ENCODE measurements around the gene SYPL2.

SYPL2 gene

DNA sequence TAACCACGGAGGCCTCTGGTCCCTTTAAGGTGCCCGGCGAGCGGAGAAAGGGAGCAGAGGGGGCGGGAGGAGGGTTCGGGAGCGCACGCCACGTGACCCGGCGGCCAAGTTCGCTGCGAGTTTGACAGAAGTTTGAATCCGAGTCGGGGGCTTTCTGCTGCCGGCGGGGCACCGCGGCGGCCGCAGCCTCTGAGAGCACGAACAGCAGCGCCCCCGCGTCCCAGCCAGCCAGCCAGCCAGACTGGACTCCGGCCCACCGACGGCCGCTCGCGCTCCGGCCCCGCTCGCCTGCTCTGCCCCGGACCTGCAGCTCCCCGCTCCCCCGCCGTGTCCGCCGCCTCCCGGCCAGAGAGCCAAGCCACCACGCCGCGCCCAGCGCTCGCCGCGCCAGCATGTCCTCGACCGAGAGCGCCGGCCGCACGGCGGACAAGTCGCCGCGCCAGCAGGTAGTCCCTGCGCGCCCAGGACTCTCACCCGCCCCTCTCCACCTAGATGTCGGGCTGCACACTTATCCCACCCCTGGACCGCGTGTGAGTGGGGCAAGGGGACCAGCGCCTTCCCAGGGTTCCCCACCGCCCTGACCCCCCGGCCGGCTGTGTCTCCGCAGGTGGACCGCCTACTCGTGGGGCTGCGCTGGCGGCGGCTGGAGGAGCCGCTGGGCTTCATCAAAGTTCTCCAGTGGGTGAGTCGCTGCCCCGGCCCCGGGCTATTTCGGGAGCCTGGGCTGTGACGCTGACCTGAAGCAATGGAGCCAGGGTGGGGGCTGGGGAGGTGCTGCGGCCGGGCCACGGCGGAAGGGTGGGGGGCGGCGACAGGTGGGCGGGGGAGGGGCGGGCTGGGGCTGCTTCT is at the start of gene SYPL2:
SYPL2 (plus strand) TSS at position 95 of the 849 bp plus-strand sequence; CDS start at position 393, 298 bp downstream.
- TF ChIP-seq, protein P1, sequence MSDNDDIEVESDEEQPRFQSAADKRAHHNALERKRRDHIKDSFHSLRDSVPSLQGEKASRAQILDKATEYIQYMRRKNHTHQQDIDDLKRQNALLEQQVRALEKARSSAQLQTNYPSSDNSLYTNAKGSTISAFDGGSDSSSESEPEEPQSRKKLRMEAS (IDR thresholded peaks at IDR 0.05) = peak; percentile 56; the same call in 1 of the 2 replicates
- TF ChIP-seq, protein P2, sequence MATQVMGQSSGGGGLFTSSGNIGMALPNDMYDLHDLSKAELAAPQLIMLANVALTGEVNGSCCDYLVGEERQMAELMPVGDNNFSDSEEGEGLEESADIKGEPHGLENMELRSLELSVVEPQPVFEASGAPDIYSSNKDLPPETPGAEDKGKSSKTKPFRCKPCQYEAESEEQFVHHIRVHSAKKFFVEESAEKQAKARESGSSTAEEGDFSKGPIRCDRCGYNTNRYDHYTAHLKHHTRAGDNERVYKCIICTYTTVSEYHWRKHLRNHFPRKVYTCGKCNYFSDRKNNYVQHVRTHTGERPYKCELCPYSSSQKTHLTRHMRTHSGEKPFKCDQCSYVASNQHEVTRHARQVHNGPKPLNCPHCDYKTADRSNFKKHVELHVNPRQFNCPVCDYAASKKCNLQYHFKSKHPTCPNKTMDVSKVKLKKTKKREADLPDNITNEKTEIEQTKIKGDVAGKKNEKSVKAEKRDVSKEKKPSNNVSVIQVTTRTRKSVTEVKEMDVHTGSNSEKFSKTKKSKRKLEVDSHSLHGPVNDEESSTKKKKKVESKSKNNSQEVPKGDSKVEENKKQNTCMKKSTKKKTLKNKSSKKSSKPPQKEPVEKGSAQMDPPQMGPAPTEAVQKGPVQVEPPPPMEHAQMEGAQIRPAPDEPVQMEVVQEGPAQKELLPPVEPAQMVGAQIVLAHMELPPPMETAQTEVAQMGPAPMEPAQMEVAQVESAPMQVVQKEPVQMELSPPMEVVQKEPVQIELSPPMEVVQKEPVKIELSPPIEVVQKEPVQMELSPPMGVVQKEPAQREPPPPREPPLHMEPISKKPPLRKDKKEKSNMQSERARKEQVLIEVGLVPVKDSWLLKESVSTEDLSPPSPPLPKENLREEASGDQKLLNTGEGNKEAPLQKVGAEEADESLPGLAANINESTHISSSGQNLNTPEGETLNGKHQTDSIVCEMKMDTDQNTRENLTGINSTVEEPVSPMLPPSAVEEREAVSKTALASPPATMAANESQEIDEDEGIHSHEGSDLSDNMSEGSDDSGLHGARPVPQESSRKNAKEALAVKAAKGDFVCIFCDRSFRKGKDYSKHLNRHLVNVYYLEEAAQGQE (IDR thresholded peaks at IDR 0.05; ENCODE audit: low read depth) = no peak
- TF ChIP-seq TEAD4 (IDR thresholded peaks at IDR 0.05) = no peak
- TF ChIP-seq TCF12 (IDR thresholded peaks at IDR 0.05; ENCODE audit: low read depth) = no peak
- TF ChIP-seq, protein P3, sequence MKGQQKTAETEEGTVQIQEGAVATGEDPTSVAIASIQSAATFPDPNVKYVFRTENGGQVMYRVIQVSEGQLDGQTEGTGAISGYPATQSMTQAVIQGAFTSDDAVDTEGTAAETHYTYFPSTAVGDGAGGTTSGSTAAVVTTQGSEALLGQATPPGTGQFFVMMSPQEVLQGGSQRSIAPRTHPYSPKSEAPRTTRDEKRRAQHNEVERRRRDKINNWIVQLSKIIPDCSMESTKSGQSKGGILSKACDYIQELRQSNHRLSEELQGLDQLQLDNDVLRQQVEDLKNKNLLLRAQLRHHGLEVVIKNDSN (IDR thresholded peaks at IDR 0.05) = peak; percentile 92

DNA sequence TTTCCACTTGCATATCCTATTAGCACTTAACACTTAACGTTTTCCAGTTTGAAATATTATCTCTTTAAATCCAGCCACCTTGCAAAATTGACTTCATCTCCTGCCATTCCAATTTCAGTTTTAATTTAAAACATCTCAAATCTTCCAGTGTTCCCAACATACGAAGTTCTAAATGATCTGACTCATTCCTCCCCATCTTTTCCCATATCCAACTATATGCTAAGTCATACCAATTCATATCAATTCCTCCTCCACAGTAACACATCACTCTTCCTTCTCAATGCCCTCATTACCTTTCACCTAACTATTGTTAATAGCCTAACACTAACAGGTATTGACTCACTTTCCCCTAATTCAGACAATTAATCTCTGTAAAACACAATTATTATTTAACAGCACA is 42.8 kb upstream of the SYPL2 start:
- TF ChIP-seq YY1 (IDR thresholded peaks at IDR 0.05; ENCODE audit: low read depth) = no peak
- TF ChIP-seq ZBTB7A (IDR thresholded peaks at IDR 0.05; ENCODE audit: low read depth) = no peak

DNA sequence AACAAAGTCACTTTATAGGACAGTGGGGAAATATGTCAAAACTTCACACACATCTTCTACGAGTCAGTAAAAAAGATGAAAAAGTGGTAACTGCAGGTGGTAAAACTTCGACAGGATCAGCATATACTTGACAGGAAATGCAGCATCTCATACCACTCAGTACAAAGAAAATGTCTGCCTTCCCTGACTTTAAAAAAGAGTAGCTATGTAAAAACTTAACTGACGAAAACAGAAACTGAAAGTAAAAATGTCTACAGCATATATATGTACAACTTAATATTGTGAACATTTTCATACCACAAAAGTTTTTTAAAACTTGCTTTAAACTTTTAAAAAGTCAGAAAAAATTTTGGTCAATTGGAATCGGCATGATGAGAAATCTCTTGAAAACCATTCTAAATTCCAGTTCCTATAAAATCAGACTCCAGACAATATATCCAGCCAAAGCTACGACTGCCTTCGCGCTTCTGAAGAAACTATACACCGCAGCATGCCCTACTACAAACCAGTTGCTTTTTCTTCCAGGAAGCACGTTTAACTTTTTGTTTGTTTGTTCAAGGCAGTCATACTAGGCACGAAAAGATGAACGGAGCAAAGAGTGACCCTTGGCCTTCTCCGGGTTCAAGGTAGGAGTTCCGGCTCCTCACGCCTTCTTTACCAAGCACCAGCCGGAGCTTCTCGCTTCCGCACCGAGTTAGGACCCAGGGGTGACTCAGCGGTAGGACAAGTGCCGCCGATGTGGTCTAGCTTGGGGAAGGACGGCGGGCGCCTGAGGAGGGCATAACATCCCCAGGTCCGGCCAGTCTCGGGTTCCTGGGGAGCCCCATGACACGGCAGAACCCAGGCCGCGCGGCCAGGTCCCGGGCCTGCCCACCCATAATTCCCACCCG is 40.7 kb upstream of the SYPL2 start:
- TF ChIP-seq, protein P2 (IDR thresholded peaks at IDR 0.05; ENCODE audit: low read depth) = no peak
- TF ChIP-seq ZBTB7A (IDR thresholded peaks at IDR 0.05; ENCODE audit: low read depth) (no peak), YY1 (IDR thresholded peaks at IDR 0.05; ENCODE audit: low read depth) (no peak), FOXM1 (IDR thresholded peaks at IDR 0.05; ENCODE audit: borderline replicate concordance, low read depth) (no peak), CEBPB (IDR thresholded peaks at IDR 0.05) (no peak), NFIC (IDR thresholded peaks at IDR 0.05) (no peak), TAF1 (IDR thresholded peaks at IDR 0.05; ENCODE audit: low read depth) (no peak)
- TF ChIP-seq, protein P3 (IDR thresholded peaks at IDR 0.05) = no peak

DNA sequence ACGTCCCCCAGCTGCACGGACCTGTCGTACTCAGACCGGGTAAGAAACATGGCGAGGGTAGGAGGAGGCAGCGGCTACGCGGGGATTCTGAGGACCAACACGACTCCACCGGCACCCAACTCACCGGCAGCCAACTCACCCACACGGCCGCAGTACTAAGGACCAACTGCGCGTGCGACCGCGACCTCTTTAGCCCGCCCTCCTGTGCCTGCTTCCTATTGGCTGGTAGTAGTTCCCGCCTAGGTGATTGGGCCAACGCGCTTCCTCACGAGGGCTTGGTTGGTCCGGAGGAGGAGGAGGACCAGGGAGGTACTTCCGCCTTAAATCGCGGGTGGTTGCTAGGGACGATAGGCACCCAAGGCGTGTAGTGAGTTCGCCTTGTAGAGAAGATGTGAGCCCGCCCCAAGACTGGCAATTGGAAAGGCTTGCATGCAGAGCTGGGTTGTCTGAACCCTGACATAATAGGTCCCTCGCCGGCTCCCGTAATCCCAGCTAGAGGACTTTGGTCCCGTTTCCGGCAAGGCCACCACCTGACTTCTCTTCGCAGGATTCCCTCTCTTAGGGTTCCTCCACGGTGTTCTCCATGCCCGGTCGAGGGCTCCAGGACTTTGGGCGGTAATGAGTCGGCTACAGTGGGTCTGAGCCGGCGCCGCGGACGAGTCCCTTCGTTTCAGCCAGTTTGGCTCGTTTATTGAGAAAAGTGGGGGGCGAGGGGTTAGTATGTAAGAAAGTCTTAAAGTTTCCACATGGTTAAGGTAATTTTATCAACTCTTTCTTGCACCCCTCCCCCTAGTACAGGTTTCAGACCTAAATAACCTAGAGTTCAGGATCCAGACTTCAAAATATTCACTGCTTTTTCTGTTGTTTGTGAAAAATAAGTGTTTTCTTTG is 39.8 kb upstream of the SYPL2 start, which contains the start of gene PSMA5:
PSMA5 (minus strand) TSS at position 168 of the 890 bp plus-strand sequence; CDS start at position 50, 118 bp downstream.
- TF ChIP-seq ZBTB7A (IDR thresholded peaks at IDR 0.05; ENCODE audit: low read depth) = no peak
- no peak for TF ChIP-seq NFIC (IDR thresholded peaks at IDR 0.05)
- TF ChIP-seq RAD21 (IDR thresholded peaks at IDR 0.05; ENCODE audit: low read depth) = no peak
- TF ChIP-seq, protein P1 (IDR thresholded peaks at IDR 0.05) = peak; percentile 69
- TF ChIP-seq TEAD4 (IDR thresholded peaks at IDR 0.05) = no peak
- TF ChIP-seq CREB1 (IDR thresholded peaks at IDR 0.05; ENCODE audit: low read depth) = no peak; the same call in none of the 2 replicates
- TF ChIP-seq YY1 (IDR thresholded peaks at IDR 0.05; ENCODE audit: low read depth) = 0 out of 2 replicates have a peak, but pooled peaks have one; percentile 36
- TF ChIP-seq TCF12 (IDR thresholded peaks at IDR 0.05; ENCODE audit: low read depth) = no peak
- TF ChIP-seq EP300 (IDR thresholded peaks at IDR 0.05; ENCODE audit: borderline replicate concordance) = no peak
- TF ChIP-seq, protein P3 (IDR thresholded peaks at IDR 0.05) = peak; percentile 76
- TF ChIP-seq CEBPB (IDR thresholded peaks at IDR 0.05) = no peak
- peak; percentile 85 for TF ChIP-seq TAF1 (IDR thresholded peaks at IDR 0.05; ENCODE audit: low read depth)
- no peak for TF ChIP-seq FOXM1 (IDR thresholded peaks at IDR 0.05; ENCODE audit: borderline replicate concordance, low read depth)
- TF ChIP-seq, protein P2 (IDR thresholded peaks at IDR 0.05; ENCODE audit: low read depth) = no peak
- no peak for TF ChIP-seq EGR1 (IDR thresholded peaks at IDR 0.05)
